ENCODE results near the gene ZFYVE28. TPM values are rescaled to one million over a fixed set of nuclear protein-coding genes. Genes with fewer than 3 reads are reported as not detected.

The ZFYVE28 gene
- total RNA-seq, 1 donor from 2014 or later = 0.86 TPM

GRCh38 chr4:2334826-2335728 lies 83.4 kb downstream of the ZFYVE28 start:
- no peak for DNase-seq (ENCODE audit: low read depth)

GRCh38 chr4:2333916-2334644 lies 84.4 kb downstream of the ZFYVE28 start:
- no peak for DNase-seq (ENCODE audit: low read depth)

DNA sequence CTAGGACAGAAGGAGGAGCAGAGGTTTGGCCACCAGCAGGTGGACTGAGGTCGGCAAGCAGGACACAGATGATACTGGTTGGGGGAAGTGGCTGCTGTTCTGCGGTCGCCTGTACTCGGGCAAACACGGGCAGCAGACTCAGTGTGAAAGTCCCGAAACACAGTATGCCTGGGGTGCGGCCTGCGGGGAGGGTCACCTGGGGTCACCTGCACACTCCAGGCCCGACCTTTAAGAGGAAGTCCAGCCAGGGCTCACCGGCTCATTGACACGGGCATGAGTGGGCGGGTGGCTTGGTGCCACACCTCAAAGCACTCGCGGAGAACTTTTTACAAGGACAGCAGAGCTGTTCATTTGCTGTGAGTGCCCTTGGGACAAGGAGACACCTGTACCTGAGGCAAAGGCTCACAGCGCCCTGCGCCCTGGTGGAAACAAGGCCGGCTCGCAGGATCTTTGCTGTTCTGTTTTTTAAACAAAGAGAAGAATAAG lies 85.0 kb downstream of the ZFYVE28 start:
- no peak for DNase-seq (ENCODE audit: low read depth)

DNA sequence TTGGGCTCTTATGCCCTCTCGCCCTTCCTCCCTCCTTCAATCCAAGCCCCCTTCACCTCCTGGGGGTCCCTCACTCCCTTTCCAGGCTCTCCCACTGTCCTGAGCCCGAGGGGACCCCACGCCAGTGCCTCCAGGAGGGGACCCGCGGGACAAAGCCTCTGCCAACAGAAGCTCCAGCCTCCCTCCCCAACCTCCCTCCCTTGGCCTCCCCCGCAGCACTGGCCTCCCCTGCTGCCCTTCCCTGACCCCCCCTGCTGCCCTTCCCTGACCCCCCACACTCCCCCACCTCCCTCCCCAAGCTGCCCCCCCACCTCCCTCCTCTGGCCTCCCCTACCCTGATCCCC lies 85.5 kb downstream of the ZFYVE28 start:
- DNase-seq (ENCODE audit: low read depth) = no peak

GRCh38 chr4:2332201-2332975 lies 86.1 kb downstream of the ZFYVE28 start:
- DNase-seq (ENCODE audit: low read depth) = no peak

DNA sequence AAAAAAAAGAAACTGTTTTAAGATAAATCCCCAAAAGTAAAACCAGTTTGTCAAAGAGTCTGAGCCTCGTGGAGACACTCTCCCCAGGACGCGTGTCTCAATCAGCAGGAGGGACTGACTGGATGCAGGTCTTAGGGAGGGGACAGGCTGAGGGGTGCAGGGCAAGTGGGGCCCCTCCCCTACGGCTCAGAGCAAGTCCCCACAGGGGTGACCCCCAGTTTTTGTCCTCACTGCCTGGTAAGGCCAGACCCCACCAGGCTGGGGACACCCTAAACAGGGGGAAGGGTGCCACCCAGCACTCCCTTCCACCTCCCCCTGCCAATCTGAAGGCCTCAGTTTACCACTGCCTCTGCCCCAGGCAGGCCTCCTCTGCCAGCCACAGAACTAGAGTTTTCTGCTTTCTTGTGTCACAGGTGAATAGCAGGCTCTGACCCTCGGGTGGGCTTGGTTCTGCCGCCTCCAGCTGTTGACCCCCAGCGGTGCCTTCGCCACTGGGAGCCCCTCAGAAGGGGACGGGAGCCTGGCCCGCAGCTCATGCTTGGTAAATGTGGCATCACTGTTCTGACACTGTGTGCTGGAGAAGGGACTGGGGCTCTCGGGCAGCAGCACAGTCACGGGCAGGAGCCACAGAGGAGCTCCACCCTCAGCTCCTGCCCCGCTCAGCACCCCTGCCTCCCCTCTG lies 86.8 kb downstream of the ZFYVE28 start:
- no peak for DNase-seq (ENCODE audit: low read depth)

DNA sequence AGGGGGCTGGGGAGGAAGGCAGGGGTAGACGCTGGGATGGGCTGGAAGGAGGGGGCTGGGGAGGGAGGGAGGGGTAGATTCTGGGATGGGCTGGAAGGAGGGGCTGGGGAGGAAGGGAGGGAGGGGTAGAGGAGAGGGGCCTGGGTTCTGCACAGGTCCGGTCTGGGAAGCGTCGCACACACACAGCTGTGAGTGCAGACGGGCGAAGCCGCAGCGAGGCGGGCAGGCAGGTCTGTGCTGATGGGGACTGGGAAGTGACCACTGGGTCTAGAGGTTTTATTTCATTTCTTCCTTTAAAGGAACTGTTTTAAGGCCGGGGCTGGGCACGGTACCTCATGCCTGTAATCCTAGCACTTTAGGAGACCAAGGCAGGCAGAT lies 87.4 kb downstream of the ZFYVE28 start:
- no peak for DNase-seq (ENCODE audit: low read depth)

GRCh38 chr4:2330091-2331042 lies 88.1 kb downstream of the ZFYVE28 start:
- DNase-seq (ENCODE audit: low read depth) = peak; percentile 52

- DNase-seq (ENCODE audit: low read depth) = no peak
These were observed 90.9 kb downstream of the ZFYVE28 start for GRCh38 chr4:2327579-2327978.

DNA sequence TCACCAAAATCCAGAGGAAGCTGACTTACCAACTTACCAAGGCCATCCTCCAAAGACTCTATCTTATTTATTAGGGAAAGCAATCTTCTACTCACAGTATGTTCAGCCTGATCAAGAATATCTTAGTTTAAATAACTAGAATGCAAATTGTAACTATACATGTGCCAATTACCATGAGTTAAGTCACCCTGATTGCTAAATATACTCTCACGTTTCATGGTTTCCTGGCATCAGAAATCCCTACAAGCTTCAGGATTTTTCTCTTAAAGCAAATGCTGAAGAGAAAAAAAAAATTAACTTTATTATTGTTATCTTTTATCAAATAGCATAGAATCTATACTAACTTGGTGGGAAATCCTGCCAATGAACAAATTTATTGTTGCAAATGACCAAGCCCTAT lies 93.6 kb downstream of the ZFYVE28 start:
- no peak for DNase-seq (ENCODE audit: low read depth)

DNA sequence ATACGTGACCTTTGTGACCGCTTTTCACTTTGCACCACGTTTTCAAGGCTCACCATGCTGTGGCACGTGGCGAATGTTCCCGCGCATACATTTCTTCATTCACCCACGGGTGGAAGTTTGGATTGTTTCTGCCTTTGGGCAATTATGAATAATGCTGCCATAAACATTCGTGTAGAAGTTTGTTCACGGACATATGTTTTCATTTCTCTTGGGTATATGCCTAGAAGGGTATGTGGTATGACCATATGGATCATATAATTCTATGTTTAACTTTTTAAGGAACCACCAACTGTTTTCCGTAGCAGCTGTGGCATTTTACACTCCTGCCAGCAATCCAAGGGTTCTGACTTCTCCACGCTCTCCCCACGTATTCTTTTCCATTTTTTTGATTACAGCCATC lies 95.6 kb downstream of the ZFYVE28 start:
- no peak for DNase-seq (ENCODE audit: low read depth)

DNA sequence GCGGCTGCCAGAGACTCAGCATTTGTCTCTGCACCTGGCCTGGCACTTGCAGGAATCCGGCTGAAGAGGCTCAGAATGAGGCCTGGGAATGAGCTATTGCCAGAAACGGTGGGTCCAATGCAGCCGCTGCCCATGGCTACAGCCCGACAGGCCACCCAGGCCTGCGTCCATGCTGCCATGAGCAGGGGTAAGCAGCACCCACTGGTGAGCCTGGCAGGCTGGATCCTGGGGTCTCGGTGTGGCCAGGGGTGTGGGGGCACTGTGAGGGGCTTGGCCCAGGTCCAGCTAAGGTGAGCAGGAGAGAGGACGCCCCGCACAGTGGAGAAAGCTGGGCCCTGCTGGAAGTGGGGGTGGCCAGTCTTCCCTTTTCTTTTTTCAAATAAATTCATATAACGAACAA lies 96.2 kb downstream of the ZFYVE28 start:
- no peak for DNase-seq (ENCODE audit: low read depth)

DNA sequence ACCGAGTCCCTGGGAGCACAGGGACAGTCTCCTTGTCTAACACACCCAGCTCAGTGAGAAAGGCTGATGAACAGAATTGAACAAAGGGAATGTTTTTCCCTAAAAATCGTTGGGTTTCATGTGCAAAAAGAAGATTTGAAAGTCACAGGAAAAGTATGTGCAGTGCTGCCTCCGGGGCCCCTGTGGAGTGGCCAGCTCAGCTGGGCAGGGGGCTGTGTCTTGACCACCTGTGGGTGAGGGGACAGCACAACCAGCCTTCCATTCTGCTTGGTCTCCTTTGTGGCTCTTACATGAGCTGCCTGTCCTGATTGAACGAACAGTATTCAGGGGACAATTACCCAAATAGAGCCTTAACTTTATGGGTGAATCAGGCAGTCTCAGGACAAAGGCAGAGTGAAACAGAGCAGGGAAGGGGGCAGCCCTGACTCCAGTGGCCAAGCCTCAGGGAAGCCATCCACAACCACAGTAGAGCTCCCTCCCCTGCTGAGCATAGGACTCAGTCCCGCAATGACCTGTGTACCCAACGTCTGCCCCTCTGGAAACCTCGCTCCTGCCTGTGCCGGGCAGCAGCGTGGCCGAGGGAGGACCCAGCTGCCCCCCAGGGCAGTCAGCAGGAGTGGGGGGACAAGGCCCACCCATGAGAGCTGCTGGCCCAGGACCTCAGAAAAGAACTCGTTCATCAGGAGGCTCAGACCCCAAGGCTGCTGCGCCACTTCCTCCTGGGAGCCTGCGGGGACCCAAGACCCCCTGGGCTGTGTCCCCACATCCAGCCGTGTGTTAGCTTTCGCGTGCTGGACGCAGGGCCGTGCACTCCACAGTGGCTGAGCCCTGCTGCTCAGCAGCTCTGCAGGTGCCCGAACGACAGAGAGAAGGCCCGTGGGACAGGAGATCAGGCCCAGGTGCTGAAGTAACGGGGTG lies 96.9 kb downstream of the ZFYVE28 start:
- no peak for DNase-seq (ENCODE audit: low read depth)

DNA sequence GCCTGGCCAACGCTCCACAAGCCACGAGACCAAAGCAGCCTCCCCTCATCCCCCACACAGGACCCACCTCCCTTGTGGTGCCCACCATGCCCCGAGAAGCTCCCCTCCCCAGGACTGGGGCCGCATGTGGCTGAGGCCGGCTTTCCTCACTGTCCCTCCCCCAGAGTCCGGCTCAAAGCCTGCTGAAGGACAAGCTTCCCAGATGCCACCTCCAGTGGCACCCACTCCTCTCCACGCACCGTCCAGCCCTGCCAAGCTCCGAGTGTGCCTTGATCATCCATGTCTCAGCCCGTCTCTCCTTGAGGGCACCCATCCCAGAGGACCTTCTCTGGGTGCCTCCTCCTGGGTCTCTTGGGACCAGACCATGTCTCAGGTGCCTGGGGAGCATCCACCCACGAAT lies 97.7 kb downstream of the ZFYVE28 start:
- no peak for DNase-seq (ENCODE audit: low read depth)

- no peak for DNase-seq (ENCODE audit: low read depth)
These were observed 98.3 kb downstream of the ZFYVE28 start for GRCh38 chr4:2320152-2320551.

DNA sequence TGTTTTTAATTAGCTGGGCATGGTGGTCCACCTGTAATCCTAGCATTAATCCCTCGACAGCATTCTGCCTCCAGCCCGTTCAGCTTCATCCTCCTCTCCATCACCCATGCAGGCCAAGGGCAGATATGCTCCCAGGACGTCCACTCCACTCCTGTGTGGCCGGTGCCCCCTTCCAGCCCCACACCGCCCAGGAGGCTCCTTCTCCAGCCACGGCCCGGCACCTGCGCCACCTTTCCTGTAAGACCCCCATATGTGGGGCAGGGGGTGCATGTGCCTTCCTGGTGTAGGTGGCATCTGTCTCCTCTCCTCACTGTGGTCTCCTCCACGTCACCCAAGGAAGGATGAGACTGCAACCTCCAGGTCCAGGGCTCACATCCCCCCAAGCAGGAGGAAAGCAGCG lies 99.6 kb downstream of the ZFYVE28 start:
- no peak for DNase-seq (ENCODE audit: low read depth)

- DNase-seq (ENCODE audit: low read depth) = no peak
These were observed 100.0 kb downstream of the ZFYVE28 start for GRCh38 chr4:2318476-2318875.

GRCh38 chr4:2313366-2313765 lies 105.1 kb downstream of the ZFYVE28 start:
- DNase-seq (ENCODE audit: low read depth) = no peak

Data from myocyte (in vitro differentiated cells).